GM19239 (cell line): ENCODE measurements around the gene SIGLEC9.

Experiments used
- DNase-seq: peaks from one replicate; pipeline ENCODE4 v3.0.0; 2011; ENCODE audit warnings: low spot score; ENCODE audit not compliant: insufficient read length
- FAIRE-seq: peaks from 2 replicates; lab custom pipeline; 2011; peaks lifted over from hg19 to GRCh38; lab: Jason Lieb, UNC

Gene SIGLEC9

GRCh38 chr19:51121257-51121656, 3.4 kb upstream of the SIGLEC9 start:
- DNase-seq (no peak), FAIRE-seq (no peak)

GRCh38 chr19:51122112-51122981, 2.4 kb upstream of the SIGLEC9 start:
- FAIRE-seq (no peak), DNase-seq (no peak)

GRCh38 chr19:51123381-51123800, 1.3 kb upstream of the SIGLEC9 start:
- FAIRE-seq (no peak), DNase-seq (no peak)

- no peak for FAIRE-seq
- DNase-seq, result no peak
Measured at GRCh38 chr19:51123802-51124201, 904 bp upstream of the SIGLEC9 start.

- no peak for FAIRE-seq
- DNase-seq, result no peak
Measured at GRCh38 chr19:51124216-51124615, 490 bp upstream of the SIGLEC9 start.

GRCh38 chr19:51125421-51126075, 842 bp downstream of the SIGLEC9 start:
- FAIRE-seq, result no peak
- no peak for DNase-seq

GRCh38 chr19:51127032-51127431, 2.3 kb downstream of the SIGLEC9 start:
- DNase-seq (no peak), FAIRE-seq (no peak)

- FAIRE-seq (no peak), DNase-seq (no peak)
Measured at GRCh38 chr19:51127755-51128154, 3.0 kb downstream of the SIGLEC9 start.

GRCh38 chr19:51128227-51128626, 3.5 kb downstream of the SIGLEC9 start:
- DNase-seq (no peak), FAIRE-seq (no peak)

- DNase-seq, result no peak
- FAIRE-seq, result no peak
Measured at GRCh38 chr19:51129716-51130115, 5.0 kb downstream of the SIGLEC9 start.

- peak; percentile 37 for FAIRE-seq
- no peak for DNase-seq
Measured at GRCh38 chr19:51131780-51132680, 7.3 kb downstream of the SIGLEC9 start.

GRCh38 chr19:51135004-51135403, 10.3 kb downstream of the SIGLEC9 start:
- DNase-seq (no peak), FAIRE-seq (no peak)

GRCh38 chr19:51135986-51136762, 11.5 kb downstream of the SIGLEC9 start:
- no peak for DNase-seq
- FAIRE-seq, result no peak

- FAIRE-seq, result no peak
- no peak for DNase-seq
Measured at GRCh38 chr19:51136851-51137551, 12.3 kb downstream of the SIGLEC9 start.

GRCh38 chr19:51137792-51138425, 13.2 kb downstream of the SIGLEC9 start:
- DNase-seq (no peak), FAIRE-seq (no peak)

- FAIRE-seq (no peak), DNase-seq (no peak)
Measured at GRCh38 chr19:51138549-51138979, 13.9 kb downstream of the SIGLEC9 start.

- FAIRE-seq (no peak), DNase-seq (no peak)
Measured at GRCh38 chr19:51139299-51140014, 14.8 kb downstream of the SIGLEC9 start.

- FAIRE-seq (no peak), DNase-seq (no peak)
Measured at GRCh38 chr19:51140441-51140840, 15.7 kb downstream of the SIGLEC9 start.
